Parathyroid adenoma (tissue), 2 donors: ENCODE results near the gene RAB3GAP1.

ENCODE experiments used
- H2AFZ ChIP-seq: fragments of 300-600 bp; sonication (generic); one replicate; pipeline ENCODE4 v1.7.0; 2017; ENCODE audit warnings: antibody characterized with exemption, mild to moderate bottlenecking
- H3K27ac ChIP-seq: fragments of 300-600 bp; sonication (generic); one replicate; pipeline ENCODE4 v1.7.0; 2017
- H3K27me3 ChIP-seq: fragments of 300-600 bp; sonication (generic); one replicate; pipeline ENCODE4 v1.7.0; 2017; ENCODE audit warnings: low read length; ENCODE audit not compliant: control insufficient read depth, insufficient read depth
- H3K36me3 ChIP-seq: fragments of 300-600 bp; sonication (generic); one replicate; pipeline ENCODE4 v1.7.0; 2017; ENCODE audit warnings: low read length; ENCODE audit not compliant: control insufficient read depth, insufficient read depth
- H3K4me1 ChIP-seq: fragments of 300-600 bp; sonication (generic); one replicate; pipeline ENCODE4 v1.7.0; 2017; ENCODE audit warnings: control low read depth
- H3K4me2 ChIP-seq: fragments of 300-600 bp; sonication (generic); one replicate; pipeline ENCODE4 v1.7.0; 2017; ENCODE audit warnings: low read length
- H3K4me3 ChIP-seq: fragments of 300-600 bp; sonication (generic); one replicate; pipeline ENCODE4 v1.7.0; 2017; ENCODE audit warnings: low read depth, low read length
- H3K79me2 ChIP-seq: fragments of 300-600 bp; sonication (generic); one replicate; pipeline ENCODE4 v1.7.0; 2017; ENCODE audit warnings: control low read depth
- H3K9ac ChIP-seq: fragments of 300-600 bp; sonication (generic); one replicate; pipeline ENCODE4 v1.7.0; 2017; ENCODE audit warnings: mild to moderate bottlenecking
- H3K9me3 ChIP-seq: fragments of 300-600 bp; sonication (generic); one replicate; pipeline ENCODE4 v1.7.0; 2017; ENCODE audit warnings: low read length; ENCODE audit not compliant: control insufficient read depth
- TF ChIP-seq, protein P1 (sequence below): fragments of 300-600 bp; sonication (generic); IDR thresholded peaks from one replicate; pipeline ENCODE4 v1.7.0; 2017; ENCODE audit warnings: antibody characterized with exemption, mild to moderate bottlenecking
- donor health status: primary hyperparathyroidism.

The RAB3GAP1 gene

DNA sequence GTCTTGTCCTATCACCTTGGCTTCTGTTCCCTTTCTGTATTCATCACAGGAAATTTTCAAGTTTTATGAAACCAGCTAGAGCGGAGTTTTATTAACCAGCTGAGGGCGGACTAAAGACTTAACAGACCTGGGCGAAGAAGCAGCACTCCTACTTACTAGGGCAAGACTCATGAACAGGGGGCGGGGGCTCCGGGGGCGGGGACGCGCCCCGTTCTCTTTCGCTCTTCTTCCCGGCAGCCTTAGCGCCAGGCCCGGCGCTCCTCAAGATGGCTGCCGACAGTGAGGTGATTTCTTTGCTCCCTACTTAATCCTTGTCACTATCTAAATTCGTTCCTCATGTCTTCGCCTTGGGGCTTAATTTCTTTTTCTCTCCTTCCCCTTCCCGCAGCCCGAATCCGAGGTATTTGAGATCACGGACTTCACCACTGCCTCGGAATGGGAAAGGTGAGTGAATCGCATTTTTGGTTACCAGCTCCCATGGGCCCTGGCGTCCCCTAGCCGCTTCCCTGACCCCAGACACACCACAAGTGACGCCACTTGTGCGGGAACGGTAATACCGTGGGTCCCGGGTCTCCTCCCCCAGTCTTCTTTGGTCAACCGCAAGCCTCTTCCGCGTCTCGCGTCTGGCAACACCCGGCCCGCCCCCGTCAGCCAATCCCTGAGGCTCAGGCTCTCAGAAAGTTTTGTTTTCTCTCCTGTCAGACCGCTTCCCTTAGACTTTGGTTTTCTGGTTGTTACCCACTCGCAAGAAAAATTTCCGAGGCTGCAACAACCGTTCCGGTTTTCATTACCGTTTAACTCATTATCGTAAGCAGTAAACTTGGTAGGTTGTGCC, at the start of gene RAB3GAP1:
RAB3GAP1 (plus strand) TSS at position 251 of the 835 bp plus-strand sequence; CDS start at position 267, 16 bp downstream.
- H3K9me3 ChIP-seq, result no peaks in the 10 kb centered on the region
- H2AFZ ChIP-seq, result peak within 1 kb of the TSS; percentile 74
- H3K4me3 ChIP-seq, result peak within 1 kb of the TSS; percentile 83
- peaks cover 20% of the 10 kb centered on the region for H3K79me2 ChIP-seq
- H3K4me2 ChIP-seq, result peak within 1 kb of the TSS; percentile 79
- no peaks in the 10 kb centered on the region for H3K27me3 ChIP-seq
- H3K27ac ChIP-seq, result peak within 1 kb of the TSS; percentile 88
- no peaks in the 10 kb centered on the region for H3K36me3 ChIP-seq
- peaks cover 4% of the 10 kb centered on the region for H3K4me1 ChIP-seq
- TF ChIP-seq, protein P1, sequence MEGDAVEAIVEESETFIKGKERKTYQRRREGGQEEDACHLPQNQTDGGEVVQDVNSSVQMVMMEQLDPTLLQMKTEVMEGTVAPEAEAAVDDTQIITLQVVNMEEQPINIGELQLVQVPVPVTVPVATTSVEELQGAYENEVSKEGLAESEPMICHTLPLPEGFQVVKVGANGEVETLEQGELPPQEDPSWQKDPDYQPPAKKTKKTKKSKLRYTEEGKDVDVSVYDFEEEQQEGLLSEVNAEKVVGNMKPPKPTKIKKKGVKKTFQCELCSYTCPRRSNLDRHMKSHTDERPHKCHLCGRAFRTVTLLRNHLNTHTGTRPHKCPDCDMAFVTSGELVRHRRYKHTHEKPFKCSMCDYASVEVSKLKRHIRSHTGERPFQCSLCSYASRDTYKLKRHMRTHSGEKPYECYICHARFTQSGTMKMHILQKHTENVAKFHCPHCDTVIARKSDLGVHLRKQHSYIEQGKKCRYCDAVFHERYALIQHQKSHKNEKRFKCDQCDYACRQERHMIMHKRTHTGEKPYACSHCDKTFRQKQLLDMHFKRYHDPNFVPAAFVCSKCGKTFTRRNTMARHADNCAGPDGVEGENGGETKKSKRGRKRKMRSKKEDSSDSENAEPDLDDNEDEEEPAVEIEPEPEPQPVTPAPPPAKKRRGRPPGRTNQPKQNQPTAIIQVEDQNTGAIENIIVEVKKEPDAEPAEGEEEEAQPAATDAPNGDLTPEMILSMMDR, result no peak
- H3K9ac ChIP-seq, result peak within 1 kb of the TSS; percentile 73

DNA sequence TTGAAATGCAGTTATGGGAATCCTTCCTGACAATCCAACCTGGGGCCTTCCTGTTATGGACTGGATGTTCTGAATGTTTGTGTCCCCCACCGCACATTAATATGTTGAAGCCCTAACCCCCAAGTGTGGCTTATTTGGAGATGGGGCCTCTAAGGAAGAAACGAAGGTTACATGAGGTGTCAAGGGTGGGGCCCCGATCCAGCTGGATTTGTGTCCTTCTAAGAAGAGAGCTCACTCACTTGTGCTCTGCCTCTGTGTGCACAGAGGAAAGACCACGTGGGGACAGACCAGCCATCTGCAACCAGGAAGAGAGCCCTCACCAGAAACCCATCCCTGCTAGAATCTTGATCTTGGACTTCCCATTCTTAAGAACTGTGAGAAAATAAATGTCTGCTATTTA, 49.3 kb upstream of the RAB3GAP1 start:
- Histone ChIP-seq H3K4me2 (no peak overlapping the region), H2AFZ (no peak overlapping the region), H3K4me3 (no peak overlapping the region), H3K9me3 (no peaks in the 10 kb centered on the region), H3K9ac (no peak overlapping the region), H3K4me1 (peaks cover 5% of the 10 kb centered on the region), H3K27ac (no peak overlapping the region), H3K27me3 (no peaks in the 10 kb centered on the region), H3K36me3 (no peaks in the 10 kb centered on the region), H3K79me2 (no peaks in the 10 kb centered on the region)
- TF ChIP-seq, protein P1, result no peak

DNA sequence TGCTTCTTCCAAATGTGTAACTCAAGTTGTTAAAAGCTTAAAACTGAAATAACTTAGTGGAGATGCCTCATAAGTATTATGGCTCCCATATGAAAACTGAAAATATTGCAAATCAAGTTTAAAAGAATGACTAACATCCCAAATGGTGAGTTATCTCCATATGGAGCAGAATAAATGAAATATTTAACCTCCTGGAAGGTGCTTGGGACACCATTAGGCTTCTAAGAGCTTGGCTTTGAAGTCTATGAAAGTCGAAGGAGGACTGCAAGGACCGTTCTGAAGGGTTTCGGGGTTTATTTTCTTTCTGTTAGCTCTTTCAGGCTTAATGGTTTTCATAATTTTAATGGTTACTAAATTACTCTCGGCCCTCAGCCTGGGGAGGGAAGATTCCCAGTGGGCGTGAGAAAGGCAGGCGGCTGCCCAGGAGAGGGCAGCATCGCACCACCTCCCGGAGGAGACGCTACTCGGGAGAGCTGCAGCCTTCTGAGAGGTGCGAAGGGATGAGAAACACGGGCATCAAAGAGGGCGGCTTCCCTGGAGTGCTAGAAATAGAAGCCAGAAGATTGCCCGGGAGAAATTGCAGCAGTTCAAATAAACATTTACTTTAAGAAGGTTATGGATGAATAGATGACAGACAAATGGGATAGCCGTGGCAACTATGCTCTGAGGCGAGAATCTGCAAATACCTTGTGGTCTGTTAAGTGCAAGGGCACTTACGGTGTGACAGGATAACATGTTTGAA, 47.9 kb upstream of the RAB3GAP1 start:
- Histone ChIP-seq H3K9ac (no peak overlapping the region), H3K27ac (no peak overlapping the region), H3K4me2 (peak overlapping the region; percentile 32), H3K79me2 (no peaks in the 10 kb centered on the region), H3K4me3 (no peak overlapping the region), H2AFZ (peak overlapping the region; percentile 86), H3K36me3 (no peaks in the 10 kb centered on the region), H3K27me3 (no peaks in the 10 kb centered on the region), H3K4me1 (peaks cover 5% of the 10 kb centered on the region), H3K9me3 (no peaks in the 10 kb centered on the region)
- TF ChIP-seq, protein P1, result peak; percentile 95

DNA sequence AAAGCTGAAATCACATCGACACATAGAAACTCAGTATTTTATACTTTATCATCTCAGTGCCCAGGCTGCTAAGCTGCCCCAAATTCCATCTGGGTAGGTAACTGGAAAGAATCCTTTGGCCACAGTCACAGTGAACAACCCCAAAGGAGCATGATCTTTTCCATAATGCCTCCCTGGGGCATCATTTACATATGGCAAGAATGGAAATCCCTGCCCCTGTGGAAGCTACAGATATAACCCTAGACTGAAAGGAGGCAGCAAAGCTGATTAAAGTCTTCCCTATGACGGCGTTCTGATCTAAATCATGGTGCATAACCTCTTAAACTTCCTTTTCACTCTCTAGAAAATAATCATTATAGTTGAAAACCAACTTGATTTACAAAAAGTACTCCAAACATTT, 46.3 kb upstream of the RAB3GAP1 start:
- no peak overlapping the region for H3K27ac ChIP-seq
- TF ChIP-seq, protein P1, result no peak

More for the DNA sequence above, 46.3 kb upstream of the RAB3GAP1 start:
- Histone ChIP-seq H3K27me3 (no peaks in the 10 kb centered on the region), H3K4me3 (no peak overlapping the region), H3K36me3 (no peaks in the 10 kb centered on the region), H2AFZ (no peak overlapping the region), H3K4me2 (no peak overlapping the region), H3K9ac (no peak overlapping the region), H3K9me3 (no peaks in the 10 kb centered on the region), H3K4me1 (no peaks in the 10 kb centered on the region), H3K79me2 (no peaks in the 10 kb centered on the region)
